Brain microvascular endothelial cell (primary cell): Measurements from ENCODE around the gene NF1.

Experiments used
- DNase-seq: peaks from one replicate; pipeline ENCODE4 v3.0.0-alpha.2; 2020
- H3K27ac ChIP-seq: fragments of 250-450 bp; sonication (Bioruptor Pico); 2 replicates; pipeline ENCODE4 v1.5.1; 2020; ENCODE audit warnings: mild to moderate bottlenecking, moderate library complexity
- H3K27me3 ChIP-seq: fragments of 250-450 bp; sonication (Bioruptor Pico); replicated peaks from 2 replicates; pipeline ENCODE4 v1.5.1; 2020; ENCODE audit warnings: mild to moderate bottlenecking
- H3K36me3 ChIP-seq: fragments of 250-450 bp; sonication (Bioruptor Pico); replicated peaks from 2 replicates; pipeline ENCODE4 v1.5.1; 2020; ENCODE audit warnings: mild to moderate bottlenecking
- H3K4me3 ChIP-seq: 2 replicates; pipeline ENCODE4 v1.5.1; 2011; ENCODE audit warnings: low read depth, mild to moderate bottlenecking, control low read depth, low read length, moderate library complexity
- in situ Hi-C: cut with HindIII; loops from 2 replicates; pipeline ENCODE4 v1.10.0; 2017; ENCODE audit warnings: low sequenced_read_pairs, low pct_ligation_motif_present
- TF ChIP-seq, protein P1 (sequence below): IDR thresholded peaks from 2 replicates; pipeline ENCODE4 v1.5.1; 2011; ENCODE audit warnings: low read depth, mild to moderate bottlenecking, moderate library complexity, low read length, control low read depth, inconsistent platforms; ENCODE audit errors: missing control alignments

Gene NF1

GRCh38 chr17:31388351-31388750, 293.6 kb downstream of the NF1 start:
- Histone ChIP-seq H3K27me3 (peaks cover 18% of the 10 kb centered on the region), H3K4me3 (no peak overlapping the region), H3K36me3 (no peaks in the 10 kb centered on the region), H3K27ac (no peak overlapping the region)
- no peak for DNase-seq
- in situ Hi-C loops = no loop called here
- TF ChIP-seq, protein P1, sequence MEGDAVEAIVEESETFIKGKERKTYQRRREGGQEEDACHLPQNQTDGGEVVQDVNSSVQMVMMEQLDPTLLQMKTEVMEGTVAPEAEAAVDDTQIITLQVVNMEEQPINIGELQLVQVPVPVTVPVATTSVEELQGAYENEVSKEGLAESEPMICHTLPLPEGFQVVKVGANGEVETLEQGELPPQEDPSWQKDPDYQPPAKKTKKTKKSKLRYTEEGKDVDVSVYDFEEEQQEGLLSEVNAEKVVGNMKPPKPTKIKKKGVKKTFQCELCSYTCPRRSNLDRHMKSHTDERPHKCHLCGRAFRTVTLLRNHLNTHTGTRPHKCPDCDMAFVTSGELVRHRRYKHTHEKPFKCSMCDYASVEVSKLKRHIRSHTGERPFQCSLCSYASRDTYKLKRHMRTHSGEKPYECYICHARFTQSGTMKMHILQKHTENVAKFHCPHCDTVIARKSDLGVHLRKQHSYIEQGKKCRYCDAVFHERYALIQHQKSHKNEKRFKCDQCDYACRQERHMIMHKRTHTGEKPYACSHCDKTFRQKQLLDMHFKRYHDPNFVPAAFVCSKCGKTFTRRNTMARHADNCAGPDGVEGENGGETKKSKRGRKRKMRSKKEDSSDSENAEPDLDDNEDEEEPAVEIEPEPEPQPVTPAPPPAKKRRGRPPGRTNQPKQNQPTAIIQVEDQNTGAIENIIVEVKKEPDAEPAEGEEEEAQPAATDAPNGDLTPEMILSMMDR = no peak

GRCh38 chr17:31388770-31389656, 294.2 kb downstream of the NF1 start:
- no peak overlapping the region for H3K27ac ChIP-seq
- peaks cover 18% of the 10 kb centered on the region for H3K27me3 ChIP-seq
- in situ Hi-C loops = no loop called here
- DNase-seq = no peak
- no peaks in the 10 kb centered on the region for H3K36me3 ChIP-seq
- H3K4me3 ChIP-seq = no peak overlapping the region
- TF ChIP-seq, protein P1 = peak; percentile 90

- in situ Hi-C loops = no loop called here
- Histone ChIP-seq H3K36me3 (no peaks in the 10 kb centered on the region), H3K4me3 (no peak overlapping the region), H3K27ac (no peak overlapping the region), H3K27me3 (peaks cover 18% of the 10 kb centered on the region)
- TF ChIP-seq, protein P1 = no peak
- DNase-seq = no peak
Measured at GRCh38 chr17:31389657-31390381, 295.0 kb downstream of the NF1 start.

DNA sequence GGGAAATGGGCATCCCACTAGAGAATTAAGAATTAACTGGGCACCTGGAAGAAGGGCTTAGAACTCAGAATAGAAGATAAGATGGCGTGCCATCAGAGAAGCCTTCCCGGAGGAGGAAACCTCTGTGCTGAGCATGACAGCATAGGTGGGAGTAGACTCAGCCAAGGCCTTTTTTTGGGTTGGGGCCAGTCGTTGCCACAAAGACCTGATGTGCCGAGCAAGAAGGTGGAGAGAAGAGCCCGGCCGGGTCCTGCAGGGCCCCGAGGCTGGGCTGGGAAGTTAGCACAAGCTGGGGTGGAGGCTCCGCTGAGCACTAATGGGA, 295.6 kb downstream of the NF1 start:
- Histone ChIP-seq H3K27me3 (peaks cover 18% of the 10 kb centered on the region), H3K36me3 (no peaks in the 10 kb centered on the region), H3K4me3 (no peak overlapping the region), H3K27ac (no peak overlapping the region)
- TF ChIP-seq, protein P1 = no peak
- in situ Hi-C loops = no loop called here
- no peak for DNase-seq

GRCh38 chr17:31390748-31391495, 296.1 kb downstream of the NF1 start:
- Histone ChIP-seq H3K27ac (no peak overlapping the region), H3K27me3 (peaks cover 18% of the 10 kb centered on the region), H3K36me3 (no peaks in the 10 kb centered on the region), H3K4me3 (peak overlapping the region; percentile 46)
- no peak for DNase-seq
- in situ Hi-C loops = no loop called here
- TF ChIP-seq, protein P1 = no peak
